Femur (tissue), 1 donor: ENCODE measurements around the gene EI24.

Experiments used
- DNase-seq: peaks from one replicate; pipeline ENCODE4 v3.0.0-alpha.2; 2017

Gene EI24

DNA sequence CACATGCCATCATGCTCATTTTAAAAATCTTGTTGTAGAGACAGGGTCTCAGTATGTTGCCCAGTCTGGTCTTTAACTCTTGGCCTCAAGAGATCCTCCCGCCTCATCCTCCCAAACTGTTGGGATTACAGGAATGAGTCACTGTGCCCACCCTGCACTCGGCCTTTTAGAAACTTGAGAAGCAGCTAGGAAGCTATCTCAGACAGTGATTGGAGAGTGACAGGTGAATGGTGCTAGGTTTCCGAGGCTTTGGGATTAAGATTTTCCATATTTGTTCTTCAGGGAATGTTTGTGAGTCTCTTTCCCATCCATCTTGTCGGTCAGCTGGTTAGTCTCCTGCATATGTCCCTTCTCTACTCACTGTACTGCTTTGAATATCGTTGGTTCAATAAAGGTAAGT, 10.5 kb downstream of the EI24 start:
- DNase-seq = no peak

DNA sequence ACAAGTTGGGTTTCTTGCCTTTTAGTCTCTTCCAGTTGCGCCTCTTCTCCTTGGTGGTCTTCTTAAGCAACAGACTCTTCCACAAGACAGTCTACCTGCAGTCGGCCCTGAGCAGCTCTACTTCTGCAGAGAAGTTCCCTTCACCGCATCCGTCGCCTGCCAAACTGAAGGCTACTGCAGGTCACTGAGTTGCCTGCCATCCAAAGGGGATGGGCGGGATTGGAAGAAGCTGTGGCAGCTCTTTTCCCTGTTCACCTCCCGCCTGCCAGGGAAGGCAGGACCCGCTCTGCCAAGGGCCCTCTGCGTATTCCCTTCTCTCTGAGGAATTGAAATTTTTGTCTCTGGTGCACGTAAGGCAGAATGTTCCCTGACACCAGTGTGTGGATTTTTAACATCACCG, 14.2 kb downstream of the EI24 start:
- no peak for DNase-seq

DNA sequence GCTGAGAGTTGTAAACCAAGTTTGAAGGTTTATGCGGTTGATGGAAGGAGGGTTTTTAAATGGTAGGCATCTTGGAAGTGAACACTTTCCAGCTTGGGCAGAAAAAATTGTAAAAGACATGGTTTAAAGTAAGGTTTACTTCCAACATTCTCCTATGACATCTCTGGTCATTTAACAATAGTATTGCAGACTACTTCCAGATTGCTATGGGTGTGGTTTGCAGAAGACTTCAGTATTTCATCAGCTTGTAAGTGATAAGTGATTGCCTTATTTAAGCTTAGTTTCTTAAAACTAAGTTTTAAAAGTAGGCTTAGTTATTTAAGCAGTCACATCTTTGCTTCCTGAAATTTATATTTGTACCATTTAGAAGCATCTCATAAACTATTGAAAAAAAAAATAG, 16.2 kb downstream of the EI24 start:
- no peak for DNase-seq

DNA sequence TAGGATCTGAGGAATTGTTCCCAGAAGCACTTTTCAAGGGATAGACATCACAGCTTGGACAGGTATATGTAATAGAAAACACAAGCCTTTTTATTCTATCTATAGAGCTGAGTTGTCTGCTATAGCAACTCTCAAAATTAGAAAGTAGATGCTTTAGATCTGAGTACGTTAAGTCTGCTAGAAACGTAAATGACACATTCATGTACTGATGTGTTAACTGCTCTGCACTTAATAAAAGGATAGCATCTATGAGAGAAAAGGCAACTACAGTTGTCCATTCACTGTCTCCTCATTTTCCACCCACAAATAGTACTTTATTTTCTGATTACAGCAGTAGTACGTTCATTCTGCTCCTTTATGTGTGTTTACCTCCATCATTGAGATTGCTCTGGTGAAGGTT, 17.3 kb downstream of the EI24 start:
- no peak for DNase-seq

- no peak for DNase-seq
Observed at GRCh38 chr11:125587480-125587879, 18.2 kb downstream of the EI24 start.

GRCh38 chr11:125588505-125588904, 19.2 kb downstream of the EI24 start:
- no peak for DNase-seq

DNA sequence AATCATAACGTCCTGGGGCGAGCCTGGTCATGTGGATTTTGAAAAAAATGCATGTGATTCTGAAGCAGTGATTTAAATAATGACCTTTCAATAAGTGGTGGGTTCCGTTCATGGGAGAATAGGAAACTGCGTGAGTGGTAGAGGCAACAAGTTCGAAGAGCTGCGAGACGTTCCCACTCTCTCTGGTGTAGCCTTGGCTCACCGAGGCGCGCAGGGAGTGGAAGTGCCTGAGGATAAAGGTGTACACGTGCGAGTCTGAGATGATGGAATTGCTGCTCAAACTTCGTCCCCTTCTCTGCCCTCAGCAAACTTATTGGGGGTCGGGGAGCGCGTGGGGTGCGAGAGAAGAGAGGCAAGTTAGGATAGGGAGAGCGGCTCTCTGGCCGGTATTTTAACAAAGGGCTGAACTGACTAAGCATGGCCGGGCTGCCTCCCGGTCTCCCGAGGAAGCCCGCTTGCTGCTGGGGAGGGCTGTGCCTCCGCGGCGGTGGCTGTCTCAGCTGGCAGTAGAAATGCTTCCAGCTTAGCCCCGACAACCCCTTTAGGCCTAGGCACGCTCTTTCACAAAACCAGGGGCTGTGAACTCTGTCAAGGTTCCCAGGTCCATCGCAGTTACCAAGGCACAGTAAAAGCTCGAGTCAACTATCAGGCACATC, 22.5 kb downstream of the EI24 start:
- DNase-seq = no peak

DNA sequence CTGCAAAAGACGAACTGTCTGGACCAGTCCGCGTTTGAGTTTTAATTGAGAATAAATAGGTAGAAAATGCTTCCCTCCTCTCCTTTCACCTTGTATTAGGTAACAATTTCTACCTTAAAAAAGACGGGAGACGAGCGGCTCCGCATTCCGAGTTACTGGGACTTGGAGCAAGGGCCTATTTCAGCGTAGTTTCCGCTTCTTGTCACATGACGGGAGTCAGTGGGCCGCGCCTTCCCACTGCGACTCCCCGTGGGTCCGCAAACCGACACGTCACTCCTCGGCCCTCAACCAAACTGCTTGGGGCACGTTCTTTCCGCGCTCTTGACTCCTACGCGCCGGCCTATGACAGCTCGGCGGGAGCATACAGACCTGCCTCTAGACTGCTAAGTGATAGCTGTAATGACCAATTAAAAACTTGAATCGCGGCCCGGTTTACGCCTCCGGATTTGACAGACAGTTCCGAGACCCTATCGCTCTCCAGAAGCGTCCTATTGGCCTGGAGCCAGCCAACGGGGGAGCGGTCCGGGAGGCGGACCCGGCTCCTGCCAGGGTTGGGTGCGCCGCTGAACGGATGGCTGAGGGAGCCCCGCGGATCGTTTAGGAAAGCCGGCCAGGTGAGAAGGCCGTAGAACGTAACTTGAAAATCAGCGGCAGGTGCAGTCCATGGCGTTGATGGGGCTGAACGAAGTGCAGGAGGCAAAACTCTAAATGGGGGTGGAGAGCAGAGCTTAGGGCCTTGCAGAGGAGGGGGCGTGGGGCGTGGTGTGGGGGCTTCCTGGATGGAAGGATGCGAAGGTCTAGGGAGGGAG, 23.2 kb downstream of the EI24 start, which contains the start of gene STT3A:
TSS of gene STT3A (plus strand) at position 548 of the 809 bp plus-strand sequence. CDS start 3,064 bp downstream, outside the sequence.
- DNase-seq = peak; percentile 100

DNA sequence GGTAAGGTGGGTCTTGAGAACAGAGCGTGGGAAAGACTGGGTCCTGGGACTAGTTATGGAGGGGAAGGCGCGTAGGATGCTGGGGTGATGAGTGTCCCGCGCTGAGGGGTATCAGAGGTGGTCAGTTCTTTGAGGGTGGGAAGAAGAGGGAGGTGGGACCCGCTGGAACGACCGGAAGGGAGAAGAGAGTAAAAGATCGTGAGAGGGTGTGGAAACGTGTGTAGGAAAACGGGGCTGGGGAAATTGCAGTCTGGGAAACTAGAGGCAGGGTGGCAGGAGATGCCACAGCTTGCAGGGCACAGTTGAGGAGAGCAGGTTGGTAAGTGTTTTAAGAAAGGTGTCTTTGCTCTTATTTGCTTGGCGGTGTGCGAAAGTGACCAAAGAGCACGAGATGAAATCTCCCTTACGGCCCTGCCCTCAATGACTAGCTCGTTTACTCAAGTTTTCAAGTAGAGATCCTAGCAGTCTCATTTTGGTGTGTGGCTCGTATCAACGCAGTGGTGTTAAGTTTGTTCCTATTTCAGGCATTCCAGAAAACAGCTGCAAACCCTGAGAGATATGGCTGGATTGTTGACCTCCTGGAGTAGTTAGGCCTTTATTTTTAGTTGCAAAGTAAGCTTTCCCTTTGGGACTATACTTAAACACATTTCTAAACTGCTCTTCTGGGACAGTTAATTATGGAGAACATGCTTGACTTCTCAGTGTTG, 24.0 kb downstream of the EI24 start:
- no peak for DNase-seq

- DNase-seq = no peak
Observed at GRCh38 chr11:125594958-125595357, 25.7 kb downstream of the EI24 start.

DNA sequence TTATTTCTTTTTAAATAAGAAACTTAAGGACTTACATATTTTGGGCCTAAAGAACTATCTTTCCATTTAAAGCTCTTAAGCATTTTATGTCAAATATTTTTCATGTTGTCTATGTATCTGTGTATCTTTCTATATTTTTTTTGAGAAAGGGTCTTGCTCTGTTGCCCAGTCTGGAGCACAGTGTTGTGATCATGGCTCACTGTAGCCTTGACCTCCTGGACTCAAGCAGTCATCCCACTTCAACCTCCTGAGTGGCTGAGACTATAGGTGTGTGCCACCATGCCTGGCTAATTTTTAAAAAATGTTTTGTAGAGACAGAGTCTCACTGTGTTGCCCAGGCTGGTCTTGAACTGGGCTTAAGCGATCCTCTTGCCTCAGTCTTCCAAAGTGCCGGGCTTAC, 31.4 kb downstream of the EI24 start:
- DNase-seq = no peak

DNA sequence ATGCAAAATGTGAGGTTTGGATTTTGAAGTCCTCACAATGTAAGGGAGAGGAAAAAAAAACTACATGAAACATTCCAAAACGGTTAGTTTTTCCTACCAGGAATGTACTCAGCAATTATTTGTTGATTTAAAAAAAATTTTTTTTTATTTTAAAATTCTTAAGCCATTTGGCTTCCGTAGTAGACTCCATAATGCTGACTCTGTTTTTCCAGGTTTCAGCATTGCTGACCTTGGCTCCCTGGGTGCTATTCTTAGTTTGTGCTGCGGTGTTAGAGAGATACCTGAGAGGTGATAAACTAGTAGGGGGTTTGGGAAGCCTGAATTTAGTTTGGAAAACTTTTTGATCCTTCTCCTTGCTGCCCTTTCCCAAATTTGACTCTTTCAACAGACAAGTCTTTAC, 33.9 kb downstream of the EI24 start:
- DNase-seq = no peak

- no peak for DNase-seq
Observed at GRCh38 chr11:125605417-125605816, 36.1 kb downstream of the EI24 start.

GRCh38 chr11:125609545-125609944, 40.3 kb downstream of the EI24 start:
- no peak for DNase-seq

GRCh38 chr11:125618383-125618782, 49.1 kb downstream of the EI24 start:
- no peak for DNase-seq

DNA sequence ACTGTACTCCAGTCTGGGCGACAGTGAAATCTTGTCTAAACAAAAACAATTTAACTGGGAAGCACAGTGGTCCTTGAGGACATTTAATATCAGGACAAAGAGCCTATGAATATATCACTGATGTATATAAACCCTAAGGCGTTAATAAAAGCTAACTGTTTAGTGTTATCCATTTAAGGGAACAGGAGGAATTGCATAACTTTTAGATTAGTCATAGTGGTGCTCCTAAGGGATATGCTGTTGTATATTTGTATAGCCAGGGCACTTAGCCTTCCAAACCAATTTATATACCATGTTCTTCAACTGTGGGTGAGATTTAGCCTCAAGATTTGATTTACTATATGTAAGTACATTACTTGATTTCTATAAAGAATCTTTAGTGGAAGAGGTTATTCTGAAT, 52.7 kb downstream of the EI24 start:
- no peak for DNase-seq

- DNase-seq = no peak
Observed at GRCh38 chr11:125623064-125623463, 53.8 kb downstream of the EI24 start.

DNA sequence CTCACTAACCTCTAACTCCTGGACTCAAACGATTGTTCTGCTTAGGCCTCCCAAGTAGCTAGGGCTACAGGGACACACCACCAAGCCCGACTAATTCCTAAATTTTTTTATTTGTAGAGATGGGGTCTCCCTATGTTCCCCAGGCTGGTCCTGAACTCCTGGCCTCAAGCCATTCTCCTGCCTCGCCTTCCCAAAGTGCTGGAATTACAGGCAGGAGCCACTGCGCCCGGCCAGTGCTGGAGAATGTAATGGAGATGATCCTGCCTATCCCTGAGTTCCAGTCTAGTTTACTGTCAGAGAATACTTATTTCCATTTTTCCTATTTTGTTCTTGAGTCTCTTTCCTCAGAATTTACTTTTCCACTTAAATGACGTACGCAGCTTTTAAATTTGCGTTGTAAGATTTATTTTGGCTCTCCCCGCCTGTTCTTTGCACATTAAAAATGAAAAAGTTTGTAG, 55.5 kb downstream of the EI24 start, which contains the start of gene CHEK1:
TSS of gene CHEK1 (plus strand) at position 408 of the 458 bp plus-strand sequence. CDS start 1,606 bp downstream, outside the sequence.
- peak; percentile 25 for DNase-seq

DNA sequence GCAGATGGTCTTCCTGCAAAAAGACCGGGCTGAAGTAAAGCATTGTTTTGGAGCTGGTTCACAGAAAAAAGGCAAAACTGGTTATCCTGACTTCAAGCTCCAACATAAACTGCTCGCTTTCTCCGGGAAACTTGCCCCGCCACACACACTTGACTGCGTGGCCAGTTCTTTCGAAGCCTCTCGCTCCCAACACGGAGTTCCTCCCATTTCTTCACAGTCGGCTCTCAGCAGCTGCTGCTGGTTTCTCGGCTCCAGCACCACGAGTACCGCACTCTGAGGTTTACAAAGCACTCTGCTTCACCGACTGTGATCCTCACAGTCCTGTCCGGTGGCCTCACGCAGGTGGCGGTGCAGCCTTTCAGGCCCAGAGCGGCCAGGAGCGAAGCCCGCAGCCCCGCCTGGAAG, 56.0 kb downstream of the EI24 start:
- no peak for DNase-seq

DNA sequence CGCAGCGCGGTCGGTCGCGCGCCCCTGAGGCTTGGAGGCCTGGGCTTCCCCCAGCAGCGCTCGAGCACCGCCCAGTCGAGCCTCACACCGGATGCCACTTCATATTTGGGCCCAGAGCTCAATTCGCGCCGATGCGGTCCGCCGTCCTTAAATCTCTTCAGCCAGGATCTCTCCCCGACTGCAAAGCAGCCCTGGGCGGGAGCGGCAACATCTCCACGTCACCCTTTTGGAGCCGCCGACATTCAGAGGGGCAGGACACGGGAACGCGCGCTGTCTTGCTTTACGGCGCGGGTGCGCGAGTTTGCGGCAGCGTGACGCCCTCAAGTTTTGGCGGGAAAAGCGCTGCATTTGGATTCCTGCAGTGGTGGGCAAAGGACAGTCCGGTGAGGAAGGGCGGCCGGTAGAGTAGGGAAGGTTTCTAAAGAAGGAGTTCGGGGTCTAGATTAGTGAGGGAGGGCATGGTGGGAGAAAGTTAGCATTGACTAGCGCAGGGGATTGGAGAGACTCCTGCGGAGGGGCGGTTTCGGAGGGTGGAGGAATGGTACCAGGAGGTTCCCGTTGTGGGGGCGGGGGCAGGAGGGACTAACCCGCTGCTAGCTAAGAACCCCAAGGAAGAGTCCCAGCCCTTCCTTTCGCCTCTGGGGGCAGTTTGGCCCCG, 56.5 kb downstream of the EI24 start:
- peak; percentile 94 for DNase-seq

DNA sequence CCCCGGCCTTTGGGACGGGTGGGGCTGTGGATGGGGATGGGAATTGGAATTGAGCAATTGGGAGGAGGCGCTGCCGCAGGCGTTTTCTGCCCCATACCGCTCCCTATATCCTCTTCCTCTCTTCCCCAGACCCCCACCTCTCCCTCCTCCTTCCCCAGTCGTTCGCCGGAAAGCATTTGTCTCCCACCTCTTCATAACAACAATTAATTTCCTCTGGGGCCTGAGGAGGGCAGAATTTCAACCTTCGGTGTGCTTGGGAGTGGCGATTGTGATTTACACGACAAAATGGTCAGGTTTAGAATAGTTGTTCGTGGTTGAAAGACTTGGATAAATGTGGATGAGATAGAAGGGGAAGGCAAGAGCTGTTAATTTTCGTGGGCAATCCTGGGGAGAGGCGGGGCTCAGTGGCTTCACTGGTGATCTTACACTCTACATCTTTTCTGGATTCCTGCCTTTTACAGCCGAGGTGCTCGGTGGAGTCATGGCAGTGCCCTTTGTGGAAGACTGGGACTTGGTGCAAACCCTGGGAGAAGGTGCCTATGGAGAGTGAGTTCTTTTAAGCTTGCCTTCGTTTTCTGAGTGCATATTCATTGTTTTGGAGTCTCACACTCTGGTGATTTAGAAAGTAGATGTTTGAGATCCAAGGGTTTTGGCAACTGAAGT, 57.1 kb downstream of the EI24 start:
- DNase-seq = no peak

DNA sequence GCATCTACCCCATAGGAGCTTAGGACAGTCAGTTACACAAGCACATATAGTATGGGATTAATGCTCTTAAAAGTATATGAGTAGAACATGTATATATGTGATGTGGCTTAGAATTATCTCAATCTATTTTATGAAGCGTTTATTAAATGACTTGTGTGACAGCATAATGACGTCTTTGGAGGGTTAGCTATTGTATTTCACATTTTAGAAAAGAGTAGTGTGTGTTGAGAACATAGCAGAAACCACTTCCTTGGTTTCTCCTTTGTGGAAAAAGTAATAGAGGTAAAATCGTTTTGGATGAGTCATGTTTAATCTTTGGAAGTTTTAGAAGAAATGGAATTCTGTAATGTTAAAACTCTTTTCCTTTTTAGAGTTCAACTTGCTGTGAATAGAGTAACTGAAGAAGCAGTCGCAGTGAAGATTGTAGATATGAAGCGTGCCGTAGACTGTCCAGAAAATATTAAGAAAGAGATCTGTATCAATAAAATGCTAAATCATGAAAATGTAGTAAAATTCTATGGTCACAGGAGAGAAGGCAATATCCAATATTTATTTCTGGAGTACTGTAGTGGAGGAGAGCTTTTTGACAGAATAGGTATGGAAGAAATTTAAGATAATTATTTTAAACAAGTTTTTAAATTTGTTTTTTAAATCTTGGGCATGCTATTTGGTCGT, 58.1 kb downstream of the EI24 start:
- DNase-seq = no peak
